ENCODE results near the gene PLPP2. TPM values are rescaled to one million over a fixed set of nuclear protein-coding genes. Genes with fewer than 3 reads are reported as not detected.

Gene PLPP2
- total RNA-seq, 1 donor from 2014 or later, result 8.6 TPM

DNA sequence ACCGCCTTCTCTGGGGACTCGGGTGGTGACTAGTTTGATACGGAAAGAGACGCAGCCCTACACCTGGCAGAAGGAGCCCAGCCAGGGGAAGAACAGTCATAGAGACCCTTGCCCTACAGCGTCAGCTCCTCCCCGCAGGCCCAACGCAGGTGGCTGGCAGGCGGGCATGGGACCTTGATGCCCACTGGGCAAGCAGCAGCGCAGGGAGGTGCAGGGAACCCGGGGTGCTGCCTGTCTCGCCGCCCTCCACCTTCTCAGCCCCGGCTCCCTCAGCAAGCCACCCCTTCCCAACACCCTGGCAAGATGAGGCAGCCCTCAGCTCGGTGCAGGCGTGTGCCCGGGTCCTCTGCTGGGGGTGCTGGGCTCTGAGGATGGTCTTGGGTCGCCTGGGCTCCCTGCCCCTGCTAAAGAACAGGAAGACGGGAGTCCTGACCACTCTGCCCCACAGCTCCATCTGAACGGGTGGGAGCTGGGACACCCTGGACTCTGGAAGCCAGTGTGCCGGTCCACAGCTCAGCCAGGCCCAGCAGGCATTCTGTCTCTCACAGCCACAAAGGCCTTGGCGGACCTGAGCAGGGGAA, 44.4 kb upstream of the PLPP2 start:
- H3K27me3 Mint-ChIP-seq, result no peaks in the 10 kb centered on the region
- H3K4me3 Mint-ChIP-seq, result no peak overlapping the region
- DNase-seq (ENCODE audit: extremely low spot score, unreplicated experiment), result no peak
- no peak overlapping the region for H3K27ac Mint-ChIP-seq
- peaks cover 31% of the 10 kb centered on the region for H3K36me3 Mint-ChIP-seq
- TF ChIP-seq, protein P1, sequence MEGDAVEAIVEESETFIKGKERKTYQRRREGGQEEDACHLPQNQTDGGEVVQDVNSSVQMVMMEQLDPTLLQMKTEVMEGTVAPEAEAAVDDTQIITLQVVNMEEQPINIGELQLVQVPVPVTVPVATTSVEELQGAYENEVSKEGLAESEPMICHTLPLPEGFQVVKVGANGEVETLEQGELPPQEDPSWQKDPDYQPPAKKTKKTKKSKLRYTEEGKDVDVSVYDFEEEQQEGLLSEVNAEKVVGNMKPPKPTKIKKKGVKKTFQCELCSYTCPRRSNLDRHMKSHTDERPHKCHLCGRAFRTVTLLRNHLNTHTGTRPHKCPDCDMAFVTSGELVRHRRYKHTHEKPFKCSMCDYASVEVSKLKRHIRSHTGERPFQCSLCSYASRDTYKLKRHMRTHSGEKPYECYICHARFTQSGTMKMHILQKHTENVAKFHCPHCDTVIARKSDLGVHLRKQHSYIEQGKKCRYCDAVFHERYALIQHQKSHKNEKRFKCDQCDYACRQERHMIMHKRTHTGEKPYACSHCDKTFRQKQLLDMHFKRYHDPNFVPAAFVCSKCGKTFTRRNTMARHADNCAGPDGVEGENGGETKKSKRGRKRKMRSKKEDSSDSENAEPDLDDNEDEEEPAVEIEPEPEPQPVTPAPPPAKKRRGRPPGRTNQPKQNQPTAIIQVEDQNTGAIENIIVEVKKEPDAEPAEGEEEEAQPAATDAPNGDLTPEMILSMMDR (conservative IDR thresholded peaks at IDR 0.05), result no peak
- peaks cover 13% of the 10 kb centered on the region for H3K4me1 Mint-ChIP-seq (ENCODE audit: unreplicated experiment)
- H3K9me3 Mint-ChIP-seq, result no peaks in the 10 kb centered on the region

GRCh38 chr19:335072-335471, 43.9 kb upstream of the PLPP2 start:
- Mint-ChIP-seq H3K4me1 (ENCODE audit: unreplicated experiment) (peaks cover 9% of the 10 kb centered on the region), H3K4me3 (no peak overlapping the region), H3K36me3 (peaks cover 29% of the 10 kb centered on the region), H3K9me3 (no peaks in the 10 kb centered on the region), H3K27ac (no peak overlapping the region), H3K27me3 (no peaks in the 10 kb centered on the region)
- TF ChIP-seq, protein P1 (conservative IDR thresholded peaks at IDR 0.05), result no peak
- DNase-seq (ENCODE audit: extremely low spot score, unreplicated experiment), result no peak

DNA sequence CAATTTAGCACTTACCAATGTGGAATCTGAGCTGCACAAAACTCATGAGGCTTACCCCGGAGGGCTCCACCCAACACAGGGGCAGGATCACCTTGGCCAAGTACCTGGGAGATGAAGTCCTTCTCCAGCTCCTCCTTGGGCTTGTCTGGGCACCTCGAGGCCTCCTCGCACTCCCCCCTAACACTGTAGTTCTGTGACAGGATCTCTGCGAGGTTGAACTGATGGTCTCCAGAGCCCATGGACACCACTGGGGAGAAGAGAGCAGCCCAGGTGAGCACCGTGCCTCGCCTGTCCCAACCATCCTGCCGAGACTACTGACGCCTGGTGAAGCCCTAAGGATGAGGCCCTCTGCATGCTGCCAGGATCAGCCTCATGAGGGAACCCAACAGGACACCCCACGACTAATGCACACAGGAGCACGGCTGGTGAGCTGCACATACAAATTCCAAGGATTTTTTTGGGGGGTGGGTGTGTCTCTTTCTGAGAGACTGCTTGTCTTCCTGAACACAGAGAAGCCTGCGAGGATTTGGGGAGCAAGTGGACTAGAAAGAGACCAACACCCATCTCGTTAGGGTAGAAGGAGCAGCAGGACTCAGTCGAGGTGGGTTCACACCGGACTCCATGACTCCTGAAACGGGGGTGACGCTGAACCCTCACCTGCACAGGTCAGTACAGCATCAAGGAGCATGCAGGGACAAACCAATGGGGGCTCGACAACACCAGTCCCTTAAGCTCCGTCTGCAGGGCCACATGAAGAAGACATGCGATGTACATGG, 43.3 kb upstream of the PLPP2 start:
- no peak overlapping the region for H3K4me3 Mint-ChIP-seq
- H3K27ac Mint-ChIP-seq, result peak overlapping the region; percentile 63
- H3K36me3 Mint-ChIP-seq, result peaks cover 25% of the 10 kb centered on the region
- TF ChIP-seq, protein P1 (conservative IDR thresholded peaks at IDR 0.05), result no peak
- H3K9me3 Mint-ChIP-seq, result no peaks in the 10 kb centered on the region
- H3K4me1 Mint-ChIP-seq (ENCODE audit: unreplicated experiment), result peaks cover 9% of the 10 kb centered on the region
- H3K27me3 Mint-ChIP-seq, result no peaks in the 10 kb centered on the region
- DNase-seq (ENCODE audit: extremely low spot score, unreplicated experiment), result no peak

DNA sequence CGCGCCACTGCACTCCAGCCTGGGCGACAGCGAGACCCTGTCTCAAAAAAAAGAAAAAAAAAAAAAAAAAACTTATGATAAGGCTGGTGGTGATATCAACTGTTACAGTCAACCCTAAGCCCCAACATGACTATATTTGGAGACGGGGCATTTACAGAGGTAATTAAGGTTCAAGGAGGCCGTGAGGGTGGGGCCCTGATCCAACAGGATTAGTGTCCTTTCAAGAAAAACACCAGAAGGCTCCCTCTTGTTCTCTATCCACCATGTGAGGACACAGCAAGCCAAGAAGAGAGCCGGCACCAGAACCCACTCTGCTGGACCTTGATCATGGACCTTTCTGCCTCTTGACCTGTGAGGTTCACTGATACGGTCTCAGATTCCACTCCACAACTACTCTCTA, 39.3 kb upstream of the PLPP2 start:
- H3K27ac Mint-ChIP-seq, result no peak overlapping the region
- H3K4me1 Mint-ChIP-seq (ENCODE audit: unreplicated experiment), result peaks cover 5% of the 10 kb centered on the region
- TF ChIP-seq, protein P1 (conservative IDR thresholded peaks at IDR 0.05), result no peak
- no peak for DNase-seq (ENCODE audit: extremely low spot score, unreplicated experiment)
- no peaks in the 10 kb centered on the region for H3K9me3 Mint-ChIP-seq
- H3K27me3 Mint-ChIP-seq, result no peaks in the 10 kb centered on the region
- H3K36me3 Mint-ChIP-seq, result peaks cover 32% of the 10 kb centered on the region
- H3K4me3 Mint-ChIP-seq, result no peak overlapping the region

DNA sequence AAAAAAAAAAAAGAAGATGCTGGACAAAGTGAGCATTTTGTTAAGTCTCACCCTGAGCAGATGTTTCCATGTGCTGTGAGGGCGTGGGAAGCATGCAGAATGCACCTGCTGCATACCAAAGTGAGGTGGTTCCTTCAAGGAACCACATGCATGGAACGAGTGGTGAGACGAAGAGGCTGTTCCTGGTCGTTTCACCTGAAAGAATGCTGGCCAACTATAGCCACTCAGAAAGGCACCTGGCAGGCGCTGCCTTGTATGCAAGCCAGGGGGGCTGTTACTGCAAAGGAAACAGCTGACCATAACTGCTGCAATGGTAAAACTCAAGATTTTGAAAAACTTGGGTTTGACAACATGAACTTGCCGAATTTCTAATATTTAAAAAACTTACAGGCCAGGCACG, 38.7 kb upstream of the PLPP2 start:
- Mint-ChIP-seq H3K27me3 (no peaks in the 10 kb centered on the region), H3K4me1 (ENCODE audit: unreplicated experiment) (peaks cover 4% of the 10 kb centered on the region), H3K36me3 (peaks cover 32% of the 10 kb centered on the region), H3K27ac (no peak overlapping the region), H3K9me3 (no peaks in the 10 kb centered on the region), H3K4me3 (no peak overlapping the region)
- DNase-seq (ENCODE audit: extremely low spot score, unreplicated experiment), result no peak
- TF ChIP-seq, protein P1 (conservative IDR thresholded peaks at IDR 0.05), result no peak
